ENCODE results near the gene USP17L25.
"Not testable (repeated sequence)": the region's sequence is repeated elsewhere in the genome, so short reads cannot be mapped to it uniquely, and the experiment has no call there.

DNA sequence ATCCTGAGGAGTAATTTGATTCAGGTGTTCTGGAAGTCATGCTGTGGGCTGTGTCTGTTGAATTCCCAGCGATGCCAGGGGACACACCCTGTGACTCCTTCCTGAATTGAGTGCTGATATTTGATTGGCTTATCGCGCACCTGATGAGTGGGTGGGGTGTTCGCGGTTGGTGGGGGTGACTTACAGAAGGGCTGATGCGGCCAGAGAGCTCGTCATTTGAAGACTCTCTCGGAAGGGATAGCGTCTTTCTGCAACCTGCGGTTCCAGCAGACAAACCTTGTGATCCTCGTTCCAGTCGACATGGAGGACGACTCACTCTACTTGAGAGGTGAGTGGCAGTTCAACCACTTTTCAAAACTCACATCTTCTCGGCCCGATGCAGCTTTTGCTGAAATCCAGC lies 23.6 kb downstream of the USP17L25 start, which contains the start of gene USP17L29:
- TF ChIP-seq EP300 (IDR thresholded peaks at IDR 0.05; ENCODE audit: borderline replicate concordance); ZBTB7A (IDR thresholded peaks at IDR 0.05; ENCODE audit: low read depth); CREB1 (IDR thresholded peaks at IDR 0.05; ENCODE audit: low read depth): not testable (repeated sequence)
- TF ChIP-seq, protein P1, sequence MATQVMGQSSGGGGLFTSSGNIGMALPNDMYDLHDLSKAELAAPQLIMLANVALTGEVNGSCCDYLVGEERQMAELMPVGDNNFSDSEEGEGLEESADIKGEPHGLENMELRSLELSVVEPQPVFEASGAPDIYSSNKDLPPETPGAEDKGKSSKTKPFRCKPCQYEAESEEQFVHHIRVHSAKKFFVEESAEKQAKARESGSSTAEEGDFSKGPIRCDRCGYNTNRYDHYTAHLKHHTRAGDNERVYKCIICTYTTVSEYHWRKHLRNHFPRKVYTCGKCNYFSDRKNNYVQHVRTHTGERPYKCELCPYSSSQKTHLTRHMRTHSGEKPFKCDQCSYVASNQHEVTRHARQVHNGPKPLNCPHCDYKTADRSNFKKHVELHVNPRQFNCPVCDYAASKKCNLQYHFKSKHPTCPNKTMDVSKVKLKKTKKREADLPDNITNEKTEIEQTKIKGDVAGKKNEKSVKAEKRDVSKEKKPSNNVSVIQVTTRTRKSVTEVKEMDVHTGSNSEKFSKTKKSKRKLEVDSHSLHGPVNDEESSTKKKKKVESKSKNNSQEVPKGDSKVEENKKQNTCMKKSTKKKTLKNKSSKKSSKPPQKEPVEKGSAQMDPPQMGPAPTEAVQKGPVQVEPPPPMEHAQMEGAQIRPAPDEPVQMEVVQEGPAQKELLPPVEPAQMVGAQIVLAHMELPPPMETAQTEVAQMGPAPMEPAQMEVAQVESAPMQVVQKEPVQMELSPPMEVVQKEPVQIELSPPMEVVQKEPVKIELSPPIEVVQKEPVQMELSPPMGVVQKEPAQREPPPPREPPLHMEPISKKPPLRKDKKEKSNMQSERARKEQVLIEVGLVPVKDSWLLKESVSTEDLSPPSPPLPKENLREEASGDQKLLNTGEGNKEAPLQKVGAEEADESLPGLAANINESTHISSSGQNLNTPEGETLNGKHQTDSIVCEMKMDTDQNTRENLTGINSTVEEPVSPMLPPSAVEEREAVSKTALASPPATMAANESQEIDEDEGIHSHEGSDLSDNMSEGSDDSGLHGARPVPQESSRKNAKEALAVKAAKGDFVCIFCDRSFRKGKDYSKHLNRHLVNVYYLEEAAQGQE (IDR thresholded peaks at IDR 0.05; ENCODE audit: low read depth), result not testable (repeated sequence)
- TF ChIP-seq, protein P2, sequence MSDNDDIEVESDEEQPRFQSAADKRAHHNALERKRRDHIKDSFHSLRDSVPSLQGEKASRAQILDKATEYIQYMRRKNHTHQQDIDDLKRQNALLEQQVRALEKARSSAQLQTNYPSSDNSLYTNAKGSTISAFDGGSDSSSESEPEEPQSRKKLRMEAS (IDR thresholded peaks at IDR 0.05), result not testable (repeated sequence)
